D721Med (cell line): Measurements from ENCODE around the gene S1PR5.

Experiments
- DNase-seq: peaks from one replicate; pipeline ENCODE4 v3.0.0; 2011; ENCODE audit warnings: low spot score; ENCODE audit not compliant: insufficient read length
- FAIRE-seq: peaks from 2 replicates; lab custom pipeline; 2011; peaks lifted over from hg19 to GRCh38; lab: Jason Lieb, UNC
- CTCF ChIP-seq: IDR thresholded peaks from 2 replicates; pipeline ENCODE4 v1.5.1; 2012; ENCODE audit warnings: mild to moderate bottlenecking, control low read depth; ENCODE audit not compliant: insufficient read depth; ENCODE audit errors: missing control alignments

S1PR5 gene

GRCh38 chr19:10501971-10502523 is 15.2 kb downstream of the S1PR5 start:
- no peak for TF ChIP-seq CTCF
- FAIRE-seq (no peak), DNase-seq (peak; percentile 55)

- no peak for FAIRE-seq
- no peak for DNase-seq
Measured at GRCh38 chr19:10500247-10500592, 17.0 kb downstream of the S1PR5 start.

GRCh38 chr19:10499550-10500246 is 17.5 kb downstream of the S1PR5 start:
- no peak for FAIRE-seq
- TF ChIP-seq CTCF: no peak
- no peak for DNase-seq

More at GRCh38 chr19:10500247-10500592, 17.0 kb downstream of the S1PR5 start:
- TF ChIP-seq CTCF: no peak

GRCh38 chr19:10497371-10497770 is 19.9 kb downstream of the S1PR5 start:
- FAIRE-seq (no peak), DNase-seq (no peak)
- TF ChIP-seq CTCF: no peak

GRCh38 chr19:10491472-10492047 is 25.7 kb downstream of the S1PR5 start:
- DNase-seq (no peak), FAIRE-seq (no peak)
- no peak for TF ChIP-seq CTCF

- DNase-seq (no peak), FAIRE-seq (no peak)
- TF ChIP-seq CTCF: no peak
Measured at GRCh38 chr19:10486551-10486950, 30.7 kb downstream of the S1PR5 start.

- peak; percentile 43 for TF ChIP-seq CTCF
- DNase-seq (no peak), FAIRE-seq (no peak)
Measured at GRCh38 chr19:10478903-10479384, 38.3 kb downstream of the S1PR5 start.
